Astrocyte (in vitro differentiated cells and primary cell): ENCODE measurements around the gene MCCC1. TPM values are rescaled to one million over a fixed set of nuclear protein-coding genes. Genes with fewer than 3 reads are reported as not detected.

Source experiments
- DNase-seq: peaks from one replicate; pipeline ENCODE4 v3.0.0-alpha.2; 2010; ENCODE audit warnings: low read depth
- FAIRE-seq: peaks from 2 replicates; lab custom pipeline; 2011; peaks lifted over from hg19 to GRCh38; lab: Jason Lieb, UNC
- H2AFZ ChIP-seq: 2 replicates; pipeline ENCODE4 v1.6.0; 2012; ENCODE audit warnings: low read depth, low read length, inconsistent platforms
- H3K27ac ChIP-seq: 2 replicates; pipeline ENCODE4 v1.5.1; 2011; ENCODE audit warnings: low read depth, low read length, inconsistent platforms
- H3K27me3 ChIP-seq: 2 replicates; pipeline ENCODE4 v1.6.0; 2011; ENCODE audit warnings: low read length, inconsistent platforms; ENCODE audit not compliant: insufficient read depth
- H3K36me3 ChIP-seq: 2 replicates; pipeline ENCODE4 v1.5.1; 2011; ENCODE audit warnings: low read length, inconsistent platforms; ENCODE audit not compliant: insufficient read depth
- H3K4me1 ChIP-seq: 2 replicates; pipeline ENCODE4 v1.5.1; 2011; ENCODE audit warnings: low read length, inconsistent platforms; ENCODE audit not compliant: insufficient read depth
- H3K4me2 ChIP-seq: 2 replicates; pipeline ENCODE4 v1.6.0; 2012; ENCODE audit warnings: low read length, inconsistent platforms
- H3K4me3 ChIP-seq: 2 replicates; pipeline ENCODE4 v1.5.1; 2011; ENCODE audit warnings: low read depth, mild to moderate bottlenecking, low read length, inconsistent platforms; ENCODE audit not compliant: insufficient read depth
- H3K79me2 ChIP-seq: 2 replicates; pipeline ENCODE4 v1.6.0; 2012; ENCODE audit warnings: mild to moderate bottlenecking, low read length, inconsistent platforms; ENCODE audit not compliant: insufficient read depth
- H3K9ac ChIP-seq: 2 replicates; pipeline ENCODE4 v1.6.0; 2012; ENCODE audit warnings: mild to moderate bottlenecking, low read length, inconsistent platforms
- H3K9me3 ChIP-seq: 2 replicates; pipeline ENCODE4 v1.5.1; 2012; ENCODE audit warnings: low read depth, mild to moderate bottlenecking, low read length, inconsistent platforms; ENCODE audit not compliant: insufficient read depth
- H4K20me1 ChIP-seq: 2 replicates; pipeline ENCODE4 v1.6.0; 2012; ENCODE audit warnings: low read length, inconsistent platforms; ENCODE audit not compliant: insufficient read depth
- H3K27ac Mint-ChIP-seq: one replicate; pipeline ENCODE4 v1.8.0; 2021; ENCODE audit warnings: mild to moderate bottlenecking, mixed read lengths; ENCODE audit not compliant: unreplicated experiment
- H3K27me3 Mint-ChIP-seq: one replicate; pipeline ENCODE4 v1.8.0; 2021; ENCODE audit warnings: low read depth, mixed read lengths; ENCODE audit not compliant: unreplicated experiment
- H3K36me3 Mint-ChIP-seq: one replicate; pipeline ENCODE4 v1.8.0; 2021; ENCODE audit warnings: low read depth, mixed read lengths; ENCODE audit not compliant: unreplicated experiment
- H3K4me1 Mint-ChIP-seq: one replicate; pipeline ENCODE4 v1.8.0; 2021; ENCODE audit warnings: low read depth, mixed read lengths; ENCODE audit not compliant: unreplicated experiment
- H3K4me3 Mint-ChIP-seq: one replicate; pipeline ENCODE4 v1.8.0; 2021; ENCODE audit warnings: mild to moderate bottlenecking, moderate library complexity, mixed read lengths; ENCODE audit not compliant: unreplicated experiment
- H3K9me3 Mint-ChIP-seq: one replicate; pipeline ENCODE4 v1.8.0; 2021; ENCODE audit warnings: mild to moderate bottlenecking, mixed read lengths; ENCODE audit not compliant: unreplicated experiment
- EZH2 ChIP-seq: IDR thresholded peaks from 2 replicates; pipeline ENCODE4 v1.6.1; 2012; ENCODE audit warnings: mild to moderate bottlenecking, low read length, inconsistent platforms; ENCODE audit not compliant: insufficient read depth
- total RNA-seq: library from RNA; stranded (reverse); gene quantifications from 2 replicates; pipeline ENCODE4 v1.2.1, GENCODE V29; 2021
- TF ChIP-seq, protein P1 (sequence below): IDR thresholded peaks from 2 replicates; pipeline ENCODE4 v1.5.1; 2011; ENCODE audit warnings: low read depth, mild to moderate bottlenecking, inconsistent platforms, low read length, moderate library complexity; ENCODE audit not compliant: insufficient read depth

Gene MCCC1
- total RNA-seq, 1 donor from 2014 or later = 13.4 TPM

DNA sequence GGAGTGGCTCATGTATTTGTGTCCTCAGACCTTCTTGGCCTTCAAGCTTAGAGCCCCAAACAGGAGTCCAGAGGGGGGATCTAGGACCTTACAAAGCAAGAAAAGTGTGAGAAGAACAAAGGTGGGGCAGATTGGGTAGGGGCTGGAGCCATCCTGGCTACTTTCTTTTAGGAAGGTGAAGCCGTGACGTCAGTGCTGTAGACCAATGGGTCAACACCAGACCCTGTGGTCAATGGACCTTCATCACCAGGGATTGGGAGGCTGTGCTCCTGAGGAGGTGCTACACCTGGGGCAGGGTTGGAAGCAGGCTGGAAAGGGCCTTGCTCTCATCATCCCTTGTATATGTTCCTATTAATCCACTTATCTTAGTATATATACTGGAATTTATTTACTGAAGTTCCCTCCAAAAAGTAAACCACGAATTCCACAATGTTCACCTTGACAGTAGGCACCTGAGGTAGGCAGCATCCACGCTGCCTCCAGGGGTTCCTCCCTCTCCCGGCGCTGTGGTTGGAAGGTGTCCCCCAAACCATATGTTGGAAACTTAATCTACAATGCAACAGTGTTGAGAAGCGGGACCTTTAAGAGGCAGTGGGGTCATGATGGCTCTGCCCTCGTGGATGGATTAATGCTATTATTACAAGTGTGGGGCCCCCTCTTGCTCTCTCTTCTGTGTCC is 21.4 kb upstream of the MCCC1 start:
- H3K27me3 Mint-ChIP-seq = peaks cover 32% of the 10 kb centered on the region
- no peak overlapping the region for H2AFZ ChIP-seq
- H3K27ac Mint-ChIP-seq = no peak overlapping the region
- H3K9me3 Mint-ChIP-seq = no peaks in the 10 kb centered on the region
- no peak for DNase-seq
- H3K4me1 Mint-ChIP-seq = peaks cover 4% of the 10 kb centered on the region
- H3K9ac ChIP-seq = no peak overlapping the region
- no peak overlapping the region for H3K27ac ChIP-seq
- no peak overlapping the region for H3K4me3 ChIP-seq
- no peak overlapping the region for H3K4me2 ChIP-seq
- peaks cover 6% of the 10 kb centered on the region for H3K4me1 ChIP-seq
- H3K36me3 ChIP-seq = no peaks in the 10 kb centered on the region
- TF ChIP-seq, protein P1, sequence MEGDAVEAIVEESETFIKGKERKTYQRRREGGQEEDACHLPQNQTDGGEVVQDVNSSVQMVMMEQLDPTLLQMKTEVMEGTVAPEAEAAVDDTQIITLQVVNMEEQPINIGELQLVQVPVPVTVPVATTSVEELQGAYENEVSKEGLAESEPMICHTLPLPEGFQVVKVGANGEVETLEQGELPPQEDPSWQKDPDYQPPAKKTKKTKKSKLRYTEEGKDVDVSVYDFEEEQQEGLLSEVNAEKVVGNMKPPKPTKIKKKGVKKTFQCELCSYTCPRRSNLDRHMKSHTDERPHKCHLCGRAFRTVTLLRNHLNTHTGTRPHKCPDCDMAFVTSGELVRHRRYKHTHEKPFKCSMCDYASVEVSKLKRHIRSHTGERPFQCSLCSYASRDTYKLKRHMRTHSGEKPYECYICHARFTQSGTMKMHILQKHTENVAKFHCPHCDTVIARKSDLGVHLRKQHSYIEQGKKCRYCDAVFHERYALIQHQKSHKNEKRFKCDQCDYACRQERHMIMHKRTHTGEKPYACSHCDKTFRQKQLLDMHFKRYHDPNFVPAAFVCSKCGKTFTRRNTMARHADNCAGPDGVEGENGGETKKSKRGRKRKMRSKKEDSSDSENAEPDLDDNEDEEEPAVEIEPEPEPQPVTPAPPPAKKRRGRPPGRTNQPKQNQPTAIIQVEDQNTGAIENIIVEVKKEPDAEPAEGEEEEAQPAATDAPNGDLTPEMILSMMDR = no peak
- TF ChIP-seq EZH2 = no peak
- H3K36me3 Mint-ChIP-seq = no peaks in the 10 kb centered on the region
- no peak overlapping the region for H3K4me3 Mint-ChIP-seq
- peaks cover 22% of the 10 kb centered on the region for H3K27me3 ChIP-seq
- no peaks in the 10 kb centered on the region for H4K20me1 ChIP-seq
- no peak for FAIRE-seq
- H3K79me2 ChIP-seq = no peaks in the 10 kb centered on the region
- no peaks in the 10 kb centered on the region for H3K9me3 ChIP-seq

DNA sequence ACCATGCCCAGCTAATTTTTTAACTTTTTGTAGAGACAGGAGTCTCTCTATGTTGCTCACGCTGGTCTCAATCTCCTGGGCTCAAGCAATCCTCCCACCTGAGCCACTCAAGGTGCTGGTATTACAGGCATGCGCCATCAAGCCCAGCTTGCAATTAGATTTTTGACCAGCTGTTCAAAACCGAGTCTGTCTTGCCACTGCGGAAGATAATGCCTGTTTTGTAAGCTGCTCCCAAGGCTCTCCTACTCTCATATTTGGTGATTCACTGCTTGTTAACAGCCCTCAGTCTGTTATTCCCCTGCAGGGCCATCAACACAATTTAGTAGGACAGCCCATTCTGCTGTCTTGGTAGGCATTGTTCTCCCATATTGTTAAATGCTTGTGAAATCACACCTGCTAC is 17.8 kb upstream of the MCCC1 start:
- Histone ChIP-seq H3K79me2 (no peaks in the 10 kb centered on the region), H3K9ac (no peak overlapping the region), H2AFZ (no peak overlapping the region), H3K9me3 (no peaks in the 10 kb centered on the region), H3K4me3 (no peak overlapping the region), H3K27ac (no peak overlapping the region), H4K20me1 (no peaks in the 10 kb centered on the region), H3K36me3 (no peaks in the 10 kb centered on the region), H3K4me1 (no peaks in the 10 kb centered on the region), H3K27me3 (peaks cover 40% of the 10 kb centered on the region), H3K4me2 (no peak overlapping the region)
- Mint-ChIP-seq H3K36me3 (no peaks in the 10 kb centered on the region), H3K27ac (no peak overlapping the region), H3K4me1 (no peaks in the 10 kb centered on the region), H3K27me3 (peaks cover 43% of the 10 kb centered on the region), H3K9me3 (no peaks in the 10 kb centered on the region), H3K4me3 (no peak overlapping the region)
- no peak for FAIRE-seq
- TF ChIP-seq EZH2 = no peak
- TF ChIP-seq, protein P1 = no peak
- DNase-seq = no peak

- no peaks in the 10 kb centered on the region for H3K9me3 Mint-ChIP-seq
- no peak overlapping the region for H3K4me3 ChIP-seq
- no peaks in the 10 kb centered on the region for H3K9me3 ChIP-seq
- H3K4me1 Mint-ChIP-seq = no peaks in the 10 kb centered on the region
- no peaks in the 10 kb centered on the region for H3K79me2 ChIP-seq
- H3K4me3 Mint-ChIP-seq = no peak overlapping the region
- H3K4me2 ChIP-seq = peak overlapping the region; percentile 36
- H3K36me3 ChIP-seq = no peaks in the 10 kb centered on the region
- no peaks in the 10 kb centered on the region for H3K4me1 ChIP-seq
- H3K36me3 Mint-ChIP-seq = no peaks in the 10 kb centered on the region
- H3K27ac Mint-ChIP-seq = no peak overlapping the region
- DNase-seq = no peak
- H3K27me3 ChIP-seq = peaks cover 40% of the 10 kb centered on the region
- H3K27me3 Mint-ChIP-seq = peaks cover 39% of the 10 kb centered on the region
- H4K20me1 ChIP-seq = no peaks in the 10 kb centered on the region
- peak overlapping the region; percentile 18 for H2AFZ ChIP-seq
- no peak overlapping the region for H3K9ac ChIP-seq
- no peak overlapping the region for H3K27ac ChIP-seq
- TF ChIP-seq EZH2 = peak; percentile 27
- TF ChIP-seq, protein P1 = no peak
- FAIRE-seq = no peak
Measured at GRCh38 chr3:183116025-183116614, 16.8 kb upstream of the MCCC1 start.
